ENCODE results near the gene FAM117A.
"Not testable (repeated sequence)": the region's sequence is repeated elsewhere in the genome, so short reads cannot be mapped to it uniquely, and the experiment has no call there.

FAM117A gene

GRCh38 chr17:49762151-49762941 is 1.6 kb downstream of the FAM117A start:
- no peak for DNase-seq

- no peak for DNase-seq
Observed at GRCh38 chr17:49760932-49761558, 2.9 kb downstream of the FAM117A start.

GRCh38 chr17:49760296-49760695 is 3.6 kb downstream of the FAM117A start:
- DNase-seq, result no peak

GRCh38 chr17:49759203-49759602 is 4.7 kb downstream of the FAM117A start:
- no peak for DNase-seq

- not testable (repeated sequence) for DNase-seq
Observed at GRCh38 chr17:49758464-49759010, 5.4 kb downstream of the FAM117A start.

GRCh38 chr17:49757151-49757777 is 6.7 kb downstream of the FAM117A start:
- DNase-seq, result no peak

GRCh38 chr17:49756323-49757150 is 7.4 kb downstream of the FAM117A start:
- DNase-seq, result no peak

GRCh38 chr17:49755663-49756283 is 8.2 kb downstream of the FAM117A start:
- DNase-seq, result no peak

- no peak for DNase-seq
Observed at GRCh38 chr17:49753959-49754391, 10.0 kb downstream of the FAM117A start.

GRCh38 chr17:49752508-49752907 is 11.4 kb downstream of the FAM117A start:
- no peak for DNase-seq

- DNase-seq, result no peak
Observed at GRCh38 chr17:49749730-49750129, 14.2 kb downstream of the FAM117A start.

- peak in 1 of 4 experiments; percentile 13 for DNase-seq
Observed at GRCh38 chr17:49748791-49749190, 15.1 kb downstream of the FAM117A start.

GRCh38 chr17:49748223-49748622 is 15.7 kb downstream of the FAM117A start:
- no peak for DNase-seq

- DNase-seq, result no peak
Observed at GRCh38 chr17:49747632-49748031, 16.3 kb downstream of the FAM117A start.

GRCh38 chr17:49746791-49747490 is 17.0 kb downstream of the FAM117A start:
- DNase-seq, result no peak

GRCh38 chr17:49745175-49746139 is 18.5 kb downstream of the FAM117A start:
- no peak for DNase-seq

GRCh38 chr17:49742166-49742638 is 21.7 kb downstream of the FAM117A start:
- DNase-seq, result no peak

GRCh38 chr17:49741692-49742076 is 22.2 kb downstream of the FAM117A start:
- no peak for DNase-seq

- DNase-seq, result no peak
Observed at GRCh38 chr17:49741009-49741691, 22.8 kb downstream of the FAM117A start.
